Fibroblast of lung (primary cell): Measurements from ENCODE around the gene MYBBP1A. TPM values are rescaled to one million over a fixed set of nuclear protein-coding genes. Genes with fewer than 3 reads are reported as not detected.

Experiments
- DNase-seq, 2 donors: peaks; one replicate each; pipeline versions ENCODE4 v3.0.0 to v3.0.0-alpha.2; 2010; ENCODE audit warnings: low read depth in 2 of 2
- H2AFZ ChIP-seq: 2 replicates; pipeline ENCODE4 v1.5.1; 2012; ENCODE audit warnings: low read length, control low read depth, inconsistent platforms
- H3K27ac ChIP-seq: 2 replicates; pipeline ENCODE4 v1.5.1; 2011; ENCODE audit warnings: low read length, control low read depth; ENCODE audit not compliant: insufficient read depth
- H3K27me3 ChIP-seq: 2 replicates; pipeline ENCODE4 v1.5.1; 2011; ENCODE audit warnings: mild to moderate bottlenecking, low read length; ENCODE audit not compliant: control insufficient read depth, insufficient read depth
- H3K36me3 ChIP-seq: 2 replicates; pipeline ENCODE4 v1.5.1; 2011; ENCODE audit warnings: low read length; ENCODE audit not compliant: control insufficient read depth, insufficient read depth
- H3K4me1 ChIP-seq: 2 replicates; pipeline ENCODE4 v1.5.1; 2011; ENCODE audit warnings: low read length; ENCODE audit not compliant: control insufficient read depth, insufficient read depth; ENCODE audit errors: extremely low read depth
- H3K4me2 ChIP-seq: 2 replicates; pipeline ENCODE4 v1.5.1; 2011; ENCODE audit warnings: low read length, control low read depth; ENCODE audit not compliant: insufficient read depth; ENCODE audit errors: extremely low read depth
- H3K4me3 ChIP-seq, 4 experiments: fragments of 200-600 bp in 1 of 4; sonication (generic) in 1 of 4; replicated peaks in 1 of 4; 2 replicates each; pipeline ENCODE4 v1.5.1; 2011 to 2016; ENCODE audit warnings: low read length in 4 of 4, low read depth in 3 of 4, mild to moderate bottlenecking in 3 of 4, control low read depth in 2 of 4, inconsistent platforms in 1 of 4, mixed read lengths in 1 of 4; ENCODE audit not compliant: insufficient read depth in 1 of 4; ENCODE audit errors: control extremely low read depth in 1 of 4
- H3K79me2 ChIP-seq: 2 replicates; pipeline ENCODE4 v1.5.1; 2012; ENCODE audit warnings: mild to moderate bottlenecking, low read length, inconsistent platforms; ENCODE audit not compliant: control insufficient read depth, insufficient read depth
- H3K9ac ChIP-seq: 2 replicates; pipeline ENCODE4 v1.5.1; 2011; ENCODE audit warnings: mild to moderate bottlenecking, low read length, control low read depth; ENCODE audit not compliant: insufficient read depth
- H3K9me3 ChIP-seq: 2 replicates; pipeline ENCODE4 v1.5.1; 2012; ENCODE audit warnings: low read depth, low read length; ENCODE audit not compliant: control insufficient read depth, insufficient read depth
- H4K20me1 ChIP-seq: 2 replicates; pipeline ENCODE4 v1.5.1; 2011; ENCODE audit warnings: low read length; ENCODE audit not compliant: control insufficient read depth, insufficient read depth; ENCODE audit errors: extremely low read depth
- EZH2 ChIP-seq: IDR thresholded peaks from 2 replicates; pipeline ENCODE4 v1.5.1; 2012; ENCODE audit warnings: low read length, control low read depth, mild to moderate bottlenecking; ENCODE audit errors: missing control alignments
- polyA plus RNA-seq, 2 donors: library from polyadenylated mRNA; depleted of rRNA in 1 of 2; stranded (reverse) in 1 of 2; unstranded in 1 of 2; fragments of >200 nt; gene quantifications; 2 replicates each; pipeline ENCODE4 v1.2.1, GENCODE V29; 2011 to 2012; ENCODE audit warnings: missing spikeins in 1 of 2
- total RNA-seq: library from RNA; depleted of rRNA; stranded (reverse); fragments of >200 nt; gene quantifications from 2 replicates; pipeline ENCODE4 v1.2.1, GENCODE V29; 2014
- TF ChIP-seq, protein P1 (sequence below), 2 donors: IDR thresholded peaks in 1 of 2; conservative IDR thresholded peaks in 1 of 2; 1 replicate in 1 of 2; 2 replicates in 1 of 2; pipeline ENCODE4 v1.5.1; 2011 to 2012; ENCODE audit warnings: low read length in 2 of 2, control low read depth in 1 of 2, inconsistent platforms in 1 of 2, low read depth in 1 of 2, mild to moderate bottlenecking in 1 of 2

MYBBP1A gene
- total and polyA plus RNA-seq, 2 donors (not counting 1 experiment from before 2014, with no cell fraction given), result 14.1 to 28.6 TPM

DNA sequence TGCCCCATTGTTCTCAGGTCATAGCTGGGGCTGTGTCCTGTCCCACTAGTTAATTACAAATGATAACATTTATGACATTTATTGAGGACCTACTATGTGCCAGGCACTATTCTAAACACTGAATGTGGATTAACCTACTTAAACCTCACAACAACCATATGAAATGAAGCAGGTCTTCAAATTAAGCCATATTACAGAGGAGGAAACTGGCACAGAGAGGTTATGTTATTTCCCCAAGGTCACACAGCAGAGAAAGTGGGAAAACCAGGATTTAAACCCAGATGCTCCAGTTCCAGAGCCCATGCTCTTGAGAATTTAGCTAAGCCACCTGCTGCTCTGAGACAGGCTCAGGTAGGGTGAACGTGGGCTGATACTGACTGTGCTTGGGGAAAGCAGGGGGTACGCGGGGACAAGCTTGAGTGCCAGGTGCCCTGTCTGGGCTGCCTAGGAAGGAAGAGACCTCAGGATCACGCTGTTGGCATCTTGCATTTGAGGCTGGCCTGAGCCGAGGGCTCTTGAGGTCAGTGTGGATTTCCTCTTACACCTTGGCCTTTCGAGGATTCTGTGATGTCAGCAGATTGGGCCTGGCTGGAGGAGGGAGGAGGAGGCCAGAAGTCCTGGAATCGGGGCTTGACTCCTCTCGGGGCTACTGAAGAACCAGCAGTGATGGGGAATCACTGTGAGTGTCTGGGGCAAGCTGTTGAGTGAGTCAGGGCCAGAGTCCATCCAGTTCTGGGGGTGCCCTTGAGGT, 47.6 kb downstream of the MYBBP1A start:
- Histone ChIP-seq H3K4me1 (no peaks in the 10 kb centered on the region), H4K20me1 (no peaks in the 10 kb centered on the region)
- DNase-seq, result no peak

GRCh38 chr17:4506892-4507291, 48.3 kb downstream of the MYBBP1A start:
- no peak overlapping the region for H3K4me3 ChIP-seq
- H3K4me1 ChIP-seq, result no peaks in the 10 kb centered on the region
- no peak for TF ChIP-seq EZH2
- TF ChIP-seq, protein P1, sequence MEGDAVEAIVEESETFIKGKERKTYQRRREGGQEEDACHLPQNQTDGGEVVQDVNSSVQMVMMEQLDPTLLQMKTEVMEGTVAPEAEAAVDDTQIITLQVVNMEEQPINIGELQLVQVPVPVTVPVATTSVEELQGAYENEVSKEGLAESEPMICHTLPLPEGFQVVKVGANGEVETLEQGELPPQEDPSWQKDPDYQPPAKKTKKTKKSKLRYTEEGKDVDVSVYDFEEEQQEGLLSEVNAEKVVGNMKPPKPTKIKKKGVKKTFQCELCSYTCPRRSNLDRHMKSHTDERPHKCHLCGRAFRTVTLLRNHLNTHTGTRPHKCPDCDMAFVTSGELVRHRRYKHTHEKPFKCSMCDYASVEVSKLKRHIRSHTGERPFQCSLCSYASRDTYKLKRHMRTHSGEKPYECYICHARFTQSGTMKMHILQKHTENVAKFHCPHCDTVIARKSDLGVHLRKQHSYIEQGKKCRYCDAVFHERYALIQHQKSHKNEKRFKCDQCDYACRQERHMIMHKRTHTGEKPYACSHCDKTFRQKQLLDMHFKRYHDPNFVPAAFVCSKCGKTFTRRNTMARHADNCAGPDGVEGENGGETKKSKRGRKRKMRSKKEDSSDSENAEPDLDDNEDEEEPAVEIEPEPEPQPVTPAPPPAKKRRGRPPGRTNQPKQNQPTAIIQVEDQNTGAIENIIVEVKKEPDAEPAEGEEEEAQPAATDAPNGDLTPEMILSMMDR (conservative IDR thresholded peaks at IDR 0.05 in 1 of 2, IDR thresholded peaks at IDR 0.05 in 1 of 2; ENCODE audit: low read depth in 1 of 2, low read length in 2 of 2), result no peak
- no peak for DNase-seq
- no peaks in the 10 kb centered on the region for H3K36me3 ChIP-seq
- no peak overlapping the region for H3K9ac ChIP-seq
- H3K27me3 ChIP-seq, result peaks cover 2% of the 10 kb centered on the region
- no peak overlapping the region for H3K27ac ChIP-seq
- H2AFZ ChIP-seq, result no peak overlapping the region
- no peaks in the 10 kb centered on the region for H3K79me2 ChIP-seq
- H3K4me2 ChIP-seq, result no peak overlapping the region
- H3K9me3 ChIP-seq, result no peaks in the 10 kb centered on the region
- no peaks in the 10 kb centered on the region for H4K20me1 ChIP-seq

More for the DNA sequence above, 47.6 kb downstream of the MYBBP1A start:
- Histone ChIP-seq H3K4me2 (no peak overlapping the region), H3K27ac (no peak overlapping the region), H2AFZ (no peak overlapping the region), H3K27me3 (peaks cover under 1% of the 10 kb centered on the region), H3K4me3 (no peak overlapping the region), H3K79me2 (no peaks in the 10 kb centered on the region), H3K9me3 (no peaks in the 10 kb centered on the region), H3K36me3 (no peaks in the 10 kb centered on the region), H3K9ac (no peak overlapping the region)
- TF ChIP-seq, protein P1 (conservative IDR thresholded peaks at IDR 0.05 in 1 of 2, IDR thresholded peaks at IDR 0.05 in 1 of 2; ENCODE audit: low read depth in 1 of 2, low read length in 2 of 2), result no peak

- no peaks in the 10 kb centered on the region for H4K20me1 ChIP-seq
- H3K4me2 ChIP-seq, result no peak overlapping the region
- no peak for DNase-seq
- no peak overlapping the region for H3K9ac ChIP-seq
- H3K9me3 ChIP-seq, result no peaks in the 10 kb centered on the region
- H3K79me2 ChIP-seq, result no peaks in the 10 kb centered on the region
- H3K27ac ChIP-seq, result no peak overlapping the region
- no peaks in the 10 kb centered on the region for H3K36me3 ChIP-seq
- no peaks in the 10 kb centered on the region for H3K4me1 ChIP-seq
- no peak overlapping the region for H3K4me3 ChIP-seq
- peaks cover 2% of the 10 kb centered on the region for H3K27me3 ChIP-seq
- TF ChIP-seq, protein P1 (conservative IDR thresholded peaks at IDR 0.05 in 1 of 2, IDR thresholded peaks at IDR 0.05 in 1 of 2; ENCODE audit: low read depth in 1 of 2, low read length in 2 of 2), result no peak
- no peak overlapping the region for H2AFZ ChIP-seq
These were observed 48.9 kb downstream of the MYBBP1A start for GRCh38 chr17:4506175-4506813.
